A549 (cell line): ENCODE data around the gene CATSPER4.

Source experiments
- CTCF ChIP-seq: fragments of >200 bp; sonication (Bioruptor Twin); formaldehyde crosslinking; IDR thresholded peaks from 3 replicates; pipeline ENCODE4 v1.5.1; 2016
- POLR2AphosphoS2 ChIP-seq: conservative IDR thresholded peaks from 2 replicates; pipeline ENCODE4 v1.6.1; 2012; ENCODE audit warnings: low read length, improper control_type of control experiment, inconsistent platforms

- no peak for TF ChIP-seq CTCF
- no peak for TF ChIP-seq POLR2AphosphoS2
Observed at GRCh38 chr1:26212726-26213125, 22.3 kb downstream of the CATSPER4 start.
